MM.1S (cell line): ENCODE measurements around the gene FAM229A.

Experiments
- EZH2 ChIP-seq: fragments of 300-600 bp; sonication (generic); optimal IDR thresholded peaks from 2 replicates; pipeline ENCODE3; 2017; ENCODE audit warnings: low read depth, mild to moderate bottlenecking, antibody characterized with exemption, low read length, mixed read lengths
- EZH2phosphoT487 ChIP-seq: fragments of 300-600 bp; sonication (generic); IDR thresholded peaks from 2 replicates; pipeline ENCODE4 v1.6.1; 2018; ENCODE audit warnings: antibody characterized with exemption, low read length
- TF ChIP-seq, protein P1 (sequence below): fragments of 300-600 bp; sonication (generic); IDR thresholded peaks from 2 replicates; pipeline ENCODE4 v1.5.1; 2016; ENCODE audit warnings: antibody characterized with exemption, low read length, mixed read lengths

DNA sequence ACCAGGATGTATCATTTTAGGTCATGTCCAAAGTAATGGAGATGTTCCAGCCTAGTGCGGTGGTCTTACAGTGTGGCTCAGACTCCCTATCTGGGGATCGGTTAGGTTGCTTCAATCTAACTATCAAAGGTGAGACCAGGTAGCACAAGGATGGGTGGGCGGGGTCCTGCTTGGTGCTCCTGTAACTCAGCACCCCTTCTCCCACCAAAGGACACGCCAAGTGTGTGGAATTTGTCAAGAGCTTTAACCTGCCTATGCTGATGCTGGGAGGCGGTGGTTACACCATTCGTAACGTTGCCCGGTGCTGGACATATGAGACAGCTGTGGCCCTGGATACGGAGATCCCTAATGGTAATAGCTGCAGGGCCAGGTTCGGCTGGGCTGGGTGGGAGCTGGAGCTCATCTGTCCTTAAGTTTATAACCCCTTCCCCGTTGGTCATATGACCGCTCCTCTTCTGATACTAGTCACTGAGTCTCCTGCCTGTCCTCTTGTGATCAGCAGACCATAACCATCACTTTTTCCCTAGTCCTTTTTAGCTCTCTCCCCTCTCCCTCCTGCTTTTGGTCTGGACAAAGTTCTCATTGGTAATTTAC lies 31.6 kb downstream of the FAM229A start:
- TF ChIP-seq EZH2 (no peak), EZH2phosphoT487 (no peak)
- TF ChIP-seq, protein P1, sequence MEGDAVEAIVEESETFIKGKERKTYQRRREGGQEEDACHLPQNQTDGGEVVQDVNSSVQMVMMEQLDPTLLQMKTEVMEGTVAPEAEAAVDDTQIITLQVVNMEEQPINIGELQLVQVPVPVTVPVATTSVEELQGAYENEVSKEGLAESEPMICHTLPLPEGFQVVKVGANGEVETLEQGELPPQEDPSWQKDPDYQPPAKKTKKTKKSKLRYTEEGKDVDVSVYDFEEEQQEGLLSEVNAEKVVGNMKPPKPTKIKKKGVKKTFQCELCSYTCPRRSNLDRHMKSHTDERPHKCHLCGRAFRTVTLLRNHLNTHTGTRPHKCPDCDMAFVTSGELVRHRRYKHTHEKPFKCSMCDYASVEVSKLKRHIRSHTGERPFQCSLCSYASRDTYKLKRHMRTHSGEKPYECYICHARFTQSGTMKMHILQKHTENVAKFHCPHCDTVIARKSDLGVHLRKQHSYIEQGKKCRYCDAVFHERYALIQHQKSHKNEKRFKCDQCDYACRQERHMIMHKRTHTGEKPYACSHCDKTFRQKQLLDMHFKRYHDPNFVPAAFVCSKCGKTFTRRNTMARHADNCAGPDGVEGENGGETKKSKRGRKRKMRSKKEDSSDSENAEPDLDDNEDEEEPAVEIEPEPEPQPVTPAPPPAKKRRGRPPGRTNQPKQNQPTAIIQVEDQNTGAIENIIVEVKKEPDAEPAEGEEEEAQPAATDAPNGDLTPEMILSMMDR, result no peak
